Measurements from ENCODE around the gene TCF20. TPM values are rescaled to one million over a fixed set of nuclear protein-coding genes. Genes with fewer than 3 reads are reported as not detected.
A peak's percentile ranks its signal among the peaks of the same experiment; 100 is the strongest.

TCF20 gene
- total and polyA plus RNA-seq, 2 donors from 2014 or later = 6.1 to 63.6 TPM

- FAIRE-seq = no peak
- no peaks in the 10 kb centered on the region for H3K27me3 ChIP-seq (ENCODE audit: control insufficient read depth, insufficient read depth, low read length)
- no peaks in the 10 kb centered on the region for H3K9me3 ChIP-seq (ENCODE audit: control insufficient read depth in 2 of 3, insufficient read depth in 1 of 3, low read length in 3 of 3)
- no peaks in the 10 kb centered on the region for H3K36me3 ChIP-seq (ENCODE audit: control insufficient read depth in 2 of 3, insufficient read depth in 3 of 3, low read length in 3 of 3)
- no peak overlapping the region for H3K4me3 ChIP-seq (ENCODE audit: low read length in 3 of 3)
- no peak overlapping the region for H3K9ac ChIP-seq (ENCODE audit: low read length in 3 of 3)
- TF ChIP-seq, protein P1, sequence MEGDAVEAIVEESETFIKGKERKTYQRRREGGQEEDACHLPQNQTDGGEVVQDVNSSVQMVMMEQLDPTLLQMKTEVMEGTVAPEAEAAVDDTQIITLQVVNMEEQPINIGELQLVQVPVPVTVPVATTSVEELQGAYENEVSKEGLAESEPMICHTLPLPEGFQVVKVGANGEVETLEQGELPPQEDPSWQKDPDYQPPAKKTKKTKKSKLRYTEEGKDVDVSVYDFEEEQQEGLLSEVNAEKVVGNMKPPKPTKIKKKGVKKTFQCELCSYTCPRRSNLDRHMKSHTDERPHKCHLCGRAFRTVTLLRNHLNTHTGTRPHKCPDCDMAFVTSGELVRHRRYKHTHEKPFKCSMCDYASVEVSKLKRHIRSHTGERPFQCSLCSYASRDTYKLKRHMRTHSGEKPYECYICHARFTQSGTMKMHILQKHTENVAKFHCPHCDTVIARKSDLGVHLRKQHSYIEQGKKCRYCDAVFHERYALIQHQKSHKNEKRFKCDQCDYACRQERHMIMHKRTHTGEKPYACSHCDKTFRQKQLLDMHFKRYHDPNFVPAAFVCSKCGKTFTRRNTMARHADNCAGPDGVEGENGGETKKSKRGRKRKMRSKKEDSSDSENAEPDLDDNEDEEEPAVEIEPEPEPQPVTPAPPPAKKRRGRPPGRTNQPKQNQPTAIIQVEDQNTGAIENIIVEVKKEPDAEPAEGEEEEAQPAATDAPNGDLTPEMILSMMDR (IDR thresholded peaks at IDR 0.05; ENCODE audit: borderline replicate concordance, extremely low read depth, insufficient read depth) = no peak
- H3K27ac ChIP-seq (ENCODE audit: low read depth in 2 of 2, low read length in 2 of 2) = no peak overlapping the region
- intact Hi-C loops (cut with DNase I) = no loop called here
- no peak for DNase-seq
- peaks cover 0 to 9% (median 0%) of the 10 kb centered on the region in 3 donors for H3K4me1 ChIP-seq (ENCODE audit: control insufficient read depth in 2 of 3, insufficient read depth in 2 of 3, low read depth in 1 of 3, low read length in 3 of 3)
Observed at GRCh38 chr22:42286205-42286604, 15.8 kb upstream of the TCF20 start.

DNA sequence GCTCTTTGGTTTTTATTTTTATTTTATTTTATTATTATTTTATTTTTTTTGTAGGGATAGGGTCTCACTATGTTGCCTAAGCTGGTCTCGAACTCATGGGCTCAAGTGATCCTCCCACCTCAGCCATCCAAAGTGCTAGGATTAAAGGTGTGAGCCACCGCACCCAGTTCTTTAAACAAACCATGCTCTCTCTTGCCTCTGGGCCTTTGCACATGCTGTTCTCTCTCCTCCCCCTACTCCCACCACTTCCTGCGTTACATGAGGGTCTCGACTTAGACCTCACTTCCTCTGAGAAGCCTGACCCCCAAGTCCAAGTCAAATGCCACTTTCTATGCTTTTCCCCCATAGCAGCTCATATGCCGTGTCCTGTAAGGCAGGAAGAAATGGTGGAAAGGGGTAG lies 15.2 kb upstream of the TCF20 start:
- peak in 1 of 5 donors; percentile 4 for DNase-seq
- H3K9ac ChIP-seq (ENCODE audit: low read length in 3 of 3) = no peak overlapping the region
- no peaks in the 10 kb centered on the region for H3K36me3 ChIP-seq (ENCODE audit: control insufficient read depth in 2 of 3, insufficient read depth in 3 of 3, low read length in 3 of 3)
- H3K4me3 ChIP-seq (ENCODE audit: low read length in 3 of 3) = no peak overlapping the region
- no peaks in the 10 kb centered on the region for H3K9me3 ChIP-seq (ENCODE audit: control insufficient read depth in 2 of 3, insufficient read depth in 1 of 3, low read length in 3 of 3)
- TF ChIP-seq, protein P1 (IDR thresholded peaks at IDR 0.05; ENCODE audit: borderline replicate concordance, extremely low read depth, insufficient read depth) = no peak
- no peak overlapping the region for H3K27ac ChIP-seq (ENCODE audit: low read depth in 2 of 2, low read length in 2 of 2)
- H3K27me3 ChIP-seq (ENCODE audit: control insufficient read depth, insufficient read depth, low read length) = no peaks in the 10 kb centered on the region
- intact Hi-C loops (cut with DNase I) = no loop called here
- H3K4me1 ChIP-seq (ENCODE audit: control insufficient read depth in 2 of 3, insufficient read depth in 2 of 3, low read depth in 1 of 3, low read length in 3 of 3) = peaks cover 0 to 9% (median 0%) of the 10 kb centered on the region in 3 donors
- FAIRE-seq = no peak

- DNase-seq = peak in 2 of 5 donors; percentile 46 to 71
- intact Hi-C loops (cut with DNase I) = no loop called here
- Histone ChIP-seq H3K36me3 (ENCODE audit: control insufficient read depth in 2 of 3, insufficient read depth in 3 of 3, low read length in 3 of 3) (no peaks in the 10 kb centered on the region), H3K9me3 (ENCODE audit: control insufficient read depth in 2 of 3, insufficient read depth in 1 of 3, low read length in 3 of 3) (no peaks in the 10 kb centered on the region), H3K27me3 (ENCODE audit: control insufficient read depth, insufficient read depth, low read length) (no peaks in the 10 kb centered on the region), H3K27ac (ENCODE audit: low read depth in 2 of 2, low read length in 2 of 2) (no peak overlapping the region), H3K4me1 (ENCODE audit: control insufficient read depth in 2 of 3, insufficient read depth in 2 of 3, low read depth in 1 of 3, low read length in 3 of 3) (peaks cover 0 to 9% (median 0%) of the 10 kb centered on the region in 3 donors), H3K4me3 (ENCODE audit: low read length in 3 of 3) (no peak overlapping the region), H3K9ac (ENCODE audit: low read length in 3 of 3) (no peak overlapping the region)
- TF ChIP-seq, protein P1 (IDR thresholded peaks at IDR 0.05; ENCODE audit: borderline replicate concordance, extremely low read depth, insufficient read depth) = no peak
- FAIRE-seq = no peak
Observed at GRCh38 chr22:42284643-42285181, 14.3 kb upstream of the TCF20 start.

DNA sequence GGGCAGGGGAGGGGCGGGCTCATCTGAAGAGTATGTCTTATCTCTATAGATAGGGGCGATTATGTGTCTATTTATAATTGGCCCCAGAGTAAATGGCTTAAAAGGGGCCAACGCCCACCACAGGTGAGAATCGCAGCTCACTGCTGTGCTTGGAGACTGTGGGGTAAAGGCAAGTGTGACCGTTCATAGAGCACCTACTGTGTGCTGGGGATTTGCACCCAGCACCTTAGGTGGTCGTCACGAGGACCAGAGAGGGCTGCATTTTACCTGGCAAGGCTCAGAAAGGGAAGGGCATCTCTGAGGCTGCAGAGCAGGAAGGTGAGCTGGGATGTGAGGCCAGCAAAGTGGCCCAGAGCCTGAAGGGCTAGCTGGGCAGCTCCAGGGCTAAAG lies 13.7 kb upstream of the TCF20 start:
- DNase-seq (no peak), FAIRE-seq (no peak)
- no peak overlapping the region for H3K9ac ChIP-seq (ENCODE audit: low read length in 3 of 3)
- peaks cover 0 to 9% (median 0%) of the 10 kb centered on the region in 3 donors for H3K4me1 ChIP-seq (ENCODE audit: control insufficient read depth in 2 of 3, insufficient read depth in 2 of 3, low read depth in 1 of 3, low read length in 3 of 3)
- no peak overlapping the region for H3K27ac ChIP-seq (ENCODE audit: low read depth in 2 of 2, low read length in 2 of 2)
- no peak overlapping the region for H3K4me3 ChIP-seq (ENCODE audit: low read length in 3 of 3)
- no peaks in the 10 kb centered on the region for H3K9me3 ChIP-seq (ENCODE audit: control insufficient read depth in 2 of 3, insufficient read depth in 1 of 3, low read length in 3 of 3)
- H3K36me3 ChIP-seq (ENCODE audit: control insufficient read depth in 2 of 3, insufficient read depth in 3 of 3, low read length in 3 of 3) = no peaks in the 10 kb centered on the region
- intact Hi-C loops (cut with DNase I) = no loop called here
- no peaks in the 10 kb centered on the region for H3K27me3 ChIP-seq (ENCODE audit: control insufficient read depth, insufficient read depth, low read length)
- TF ChIP-seq, protein P1 (IDR thresholded peaks at IDR 0.05; ENCODE audit: borderline replicate concordance, extremely low read depth, insufficient read depth) = no peak
